SK-N-SH (cell line): ENCODE measurements around the gene BRME1.

Source experiments
- CHD2 ChIP-seq: fragments of 150-350 bp; IDR thresholded peaks from 2 replicates; pipeline ENCODE4 v1.6.1; 2018; ENCODE audit warnings: low read length; ENCODE audit not compliant: partially characterized antibody
- CTCF ChIP-seq: fragments of 200-600 bp; sonication (generic); IDR thresholded peaks from 2 replicates; pipeline ENCODE4 v1.6.1; 2017; ENCODE audit warnings: antibody characterized with exemption, mild to moderate bottlenecking, moderate library complexity
- GABPA ChIP-seq: IDR thresholded peaks from 2 replicates; pipeline ENCODE4 v1.4.0; 2012; ENCODE audit warnings: low read depth, mild to moderate bottlenecking

GRCh38 chr19:13860679-13861391 lies 45.1 kb downstream of the BRME1 start:
- TF ChIP-seq GABPA (no peak), CTCF (no peak), CHD2 (no peak)
